Omental fat pad (tissue), 4 donors: Measurements from ENCODE around the gene SACS. TPM values are rescaled to one million over a fixed set of nuclear protein-coding genes. Genes with fewer than 3 reads are reported as not detected.
A peak's percentile ranks its signal among the peaks of the same experiment; 100 is the strongest.

Experiments used
- ATAC-seq: fragments of 150-250 bp; one replicate; pipeline ENCODE4 v1.9.1; 2016; ENCODE audit warnings: mild to moderate bottlenecking, moderate library complexity; ENCODE audit not compliant: low FRiP score
- DNase-seq: peaks from one replicate; pipeline ENCODE4 v3.0.0-alpha.2; 2019; ENCODE audit warnings: low spot score
- CTCF ChIP-seq, 3 donors: fragments of 450-650 bp; IDR thresholded peaks; one replicate each; pipeline ENCODE4 v1.5.1; 2016 to 2017; ENCODE audit warnings: antibody characterized with exemption in 3 of 3, mild to moderate bottlenecking in 3 of 3, moderate library complexity in 2 of 3
- total RNA-seq, 4 donors: library from RNA; depleted of rRNA; stranded (reverse); fragments of >200 nt; gene quantifications; one replicate each; pipeline ENCODE4 v1.1.0, GENCODE V29; 2016

SACS gene
- total RNA-seq, 4 donors from 2014 or later = 12.6 to 48.4 (median 15.0) TPM

GRCh38 chr13:23330356-23330755 is 103.1 kb downstream of the SACS start:
- no peak for TF ChIP-seq CTCF (IDR thresholded peaks at IDR 0.05)
- no peak for DNase-seq
- no peak for ATAC-seq

- no peak for TF ChIP-seq CTCF (IDR thresholded peaks at IDR 0.05)
- ATAC-seq = no peak
- no peak for DNase-seq
Measured at GRCh38 chr13:23325191-23325590, 108.3 kb downstream of the SACS start.

DNA sequence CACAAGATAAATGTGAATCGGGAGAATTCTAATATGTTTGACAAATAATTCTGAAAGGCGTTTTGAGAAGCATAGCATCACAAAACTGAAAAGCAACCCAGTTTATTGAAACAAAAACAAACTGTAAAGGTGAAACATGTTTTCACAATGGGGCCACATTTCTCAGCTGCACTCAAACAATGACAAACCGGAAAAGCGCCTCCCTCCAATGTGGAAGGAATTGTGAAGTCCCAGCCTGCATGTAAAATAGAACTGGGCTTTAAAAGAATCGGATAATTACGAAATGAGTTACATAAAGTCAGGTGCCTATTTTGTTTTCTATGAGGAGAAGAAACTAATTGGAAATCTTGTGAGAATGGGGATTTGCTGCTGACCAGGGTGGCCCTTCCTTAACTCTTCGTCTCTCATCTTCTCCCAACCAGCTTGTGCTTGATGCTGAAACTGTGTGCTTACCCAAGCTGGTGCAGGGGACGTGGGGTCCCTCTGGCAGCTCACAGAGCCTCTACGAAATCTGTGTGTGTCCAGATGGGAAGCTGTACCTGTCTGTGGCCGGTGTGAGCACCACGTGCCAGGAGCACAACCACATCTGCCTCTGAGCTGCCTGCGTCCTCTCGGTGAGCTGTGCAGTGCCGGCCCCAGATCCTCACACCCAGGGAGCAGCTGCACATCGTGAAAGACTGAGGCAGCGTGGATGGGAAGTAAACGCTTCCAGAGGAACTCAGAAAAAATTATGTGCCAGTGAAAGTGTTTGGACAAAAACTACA is 109.4 kb downstream of the SACS start:
- ATAC-seq = no peak
- TF ChIP-seq CTCF (IDR thresholded peaks at IDR 0.05) = no peak
- no peak for DNase-seq

GRCh38 chr13:23322353-23323336 is 110.9 kb downstream of the SACS start:
- no peak for TF ChIP-seq CTCF (IDR thresholded peaks at IDR 0.05)
- no peak for ATAC-seq
- DNase-seq = no peak

- TF ChIP-seq CTCF (IDR thresholded peaks at IDR 0.05) = no peak
- DNase-seq = no peak
- peak; percentile 77 for ATAC-seq
Measured at GRCh38 chr13:23321535-23322241, 111.8 kb downstream of the SACS start.

- no peak for DNase-seq
- TF ChIP-seq CTCF (IDR thresholded peaks at IDR 0.05) = no peak
- no peak for ATAC-seq
Measured at GRCh38 chr13:23320926-23321534, 112.5 kb downstream of the SACS start.
